ENCODE measurements around the gene IFT122.

IFT122 gene

GRCh38 chr3:129412542-129413198 lies 27.4 kb upstream of the IFT122 start:
- no peak for TF ChIP-seq TCF12 (IDR thresholded peaks at IDR 0.05; ENCODE audit: low read depth)
- TF ChIP-seq, protein P1, sequence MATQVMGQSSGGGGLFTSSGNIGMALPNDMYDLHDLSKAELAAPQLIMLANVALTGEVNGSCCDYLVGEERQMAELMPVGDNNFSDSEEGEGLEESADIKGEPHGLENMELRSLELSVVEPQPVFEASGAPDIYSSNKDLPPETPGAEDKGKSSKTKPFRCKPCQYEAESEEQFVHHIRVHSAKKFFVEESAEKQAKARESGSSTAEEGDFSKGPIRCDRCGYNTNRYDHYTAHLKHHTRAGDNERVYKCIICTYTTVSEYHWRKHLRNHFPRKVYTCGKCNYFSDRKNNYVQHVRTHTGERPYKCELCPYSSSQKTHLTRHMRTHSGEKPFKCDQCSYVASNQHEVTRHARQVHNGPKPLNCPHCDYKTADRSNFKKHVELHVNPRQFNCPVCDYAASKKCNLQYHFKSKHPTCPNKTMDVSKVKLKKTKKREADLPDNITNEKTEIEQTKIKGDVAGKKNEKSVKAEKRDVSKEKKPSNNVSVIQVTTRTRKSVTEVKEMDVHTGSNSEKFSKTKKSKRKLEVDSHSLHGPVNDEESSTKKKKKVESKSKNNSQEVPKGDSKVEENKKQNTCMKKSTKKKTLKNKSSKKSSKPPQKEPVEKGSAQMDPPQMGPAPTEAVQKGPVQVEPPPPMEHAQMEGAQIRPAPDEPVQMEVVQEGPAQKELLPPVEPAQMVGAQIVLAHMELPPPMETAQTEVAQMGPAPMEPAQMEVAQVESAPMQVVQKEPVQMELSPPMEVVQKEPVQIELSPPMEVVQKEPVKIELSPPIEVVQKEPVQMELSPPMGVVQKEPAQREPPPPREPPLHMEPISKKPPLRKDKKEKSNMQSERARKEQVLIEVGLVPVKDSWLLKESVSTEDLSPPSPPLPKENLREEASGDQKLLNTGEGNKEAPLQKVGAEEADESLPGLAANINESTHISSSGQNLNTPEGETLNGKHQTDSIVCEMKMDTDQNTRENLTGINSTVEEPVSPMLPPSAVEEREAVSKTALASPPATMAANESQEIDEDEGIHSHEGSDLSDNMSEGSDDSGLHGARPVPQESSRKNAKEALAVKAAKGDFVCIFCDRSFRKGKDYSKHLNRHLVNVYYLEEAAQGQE (IDR thresholded peaks at IDR 0.05; ENCODE audit: low read depth) = no peak
- no peak for TF ChIP-seq NFIC (IDR thresholded peaks at IDR 0.05)
- TF ChIP-seq ZBTB7A (IDR thresholded peaks at IDR 0.05; ENCODE audit: low read depth) = no peak
- no peak for TF ChIP-seq RAD21 (IDR thresholded peaks at IDR 0.05; ENCODE audit: low read depth)
- no peak for TF ChIP-seq CEBPB (IDR thresholded peaks at IDR 0.05)

- no peak for TF ChIP-seq RAD21 (IDR thresholded peaks at IDR 0.05; ENCODE audit: low read depth)
- TF ChIP-seq EP300 (IDR thresholded peaks at IDR 0.05; ENCODE audit: borderline replicate concordance) = no peak
- no peak for TF ChIP-seq YY1 (IDR thresholded peaks at IDR 0.05; ENCODE audit: low read depth)
- TF ChIP-seq, protein P2, sequence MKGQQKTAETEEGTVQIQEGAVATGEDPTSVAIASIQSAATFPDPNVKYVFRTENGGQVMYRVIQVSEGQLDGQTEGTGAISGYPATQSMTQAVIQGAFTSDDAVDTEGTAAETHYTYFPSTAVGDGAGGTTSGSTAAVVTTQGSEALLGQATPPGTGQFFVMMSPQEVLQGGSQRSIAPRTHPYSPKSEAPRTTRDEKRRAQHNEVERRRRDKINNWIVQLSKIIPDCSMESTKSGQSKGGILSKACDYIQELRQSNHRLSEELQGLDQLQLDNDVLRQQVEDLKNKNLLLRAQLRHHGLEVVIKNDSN (IDR thresholded peaks at IDR 0.05) = no peak
- TF ChIP-seq, protein P1 (IDR thresholded peaks at IDR 0.05; ENCODE audit: low read depth) = no peak
- TF ChIP-seq FOXM1 (IDR thresholded peaks at IDR 0.05; ENCODE audit: borderline replicate concordance, low read depth) = no peak
- TF ChIP-seq CEBPB (IDR thresholded peaks at IDR 0.05) = no peak
- no peak for TF ChIP-seq MAX (IDR thresholded peaks at IDR 0.05)
- no peak for TF ChIP-seq ZBTB7A (IDR thresholded peaks at IDR 0.05; ENCODE audit: low read depth)
- TF ChIP-seq TCF12 (IDR thresholded peaks at IDR 0.05; ENCODE audit: low read depth) = no peak
- TF ChIP-seq TAF1 (IDR thresholded peaks at IDR 0.05; ENCODE audit: low read depth) = no peak
- no peak for TF ChIP-seq EGR1 (IDR thresholded peaks at IDR 0.05)
- TF ChIP-seq TEAD4 (IDR thresholded peaks at IDR 0.05) = no peak
- TF ChIP-seq CREB1 (IDR thresholded peaks at IDR 0.05; ENCODE audit: low read depth) = no peak
Measured at GRCh38 chr3:129413687-129414506, 26.1 kb upstream of the IFT122 start.

- no peak for TF ChIP-seq CEBPB (IDR thresholded peaks at IDR 0.05)
- TF ChIP-seq TEAD4 (IDR thresholded peaks at IDR 0.05) = no peak
- no peak for TF ChIP-seq YY1 (IDR thresholded peaks at IDR 0.05; ENCODE audit: low read depth)
- no peak for TF ChIP-seq EGR1 (IDR thresholded peaks at IDR 0.05)
- TF ChIP-seq NFIC (IDR thresholded peaks at IDR 0.05) = no peak
- TF ChIP-seq FOXM1 (IDR thresholded peaks at IDR 0.05; ENCODE audit: borderline replicate concordance, low read depth) = no peak
- TF ChIP-seq TAF1 (IDR thresholded peaks at IDR 0.05; ENCODE audit: low read depth) = no peak
- no peak for TF ChIP-seq EP300 (IDR thresholded peaks at IDR 0.05; ENCODE audit: borderline replicate concordance)
Measured at GRCh38 chr3:129415378-129415777, 24.6 kb upstream of the IFT122 start.

- TF ChIP-seq FOXM1 (IDR thresholded peaks at IDR 0.05; ENCODE audit: borderline replicate concordance, low read depth) (no peak), TEAD4 (IDR thresholded peaks at IDR 0.05) (no peak), RAD21 (IDR thresholded peaks at IDR 0.05; ENCODE audit: low read depth) (no peak), MAX (IDR thresholded peaks at IDR 0.05) (no peak), TAF1 (IDR thresholded peaks at IDR 0.05; ENCODE audit: low read depth) (no peak), TCF12 (IDR thresholded peaks at IDR 0.05; ENCODE audit: low read depth) (no peak)
Measured at GRCh38 chr3:129415830-129416229, 24.2 kb upstream of the IFT122 start.

- TF ChIP-seq CEBPB (IDR thresholded peaks at IDR 0.05) = no peak
- TF ChIP-seq CREB1 (IDR thresholded peaks at IDR 0.05; ENCODE audit: low read depth) = no peak
- no peak for TF ChIP-seq TAF1 (IDR thresholded peaks at IDR 0.05; ENCODE audit: low read depth)
- no peak for TF ChIP-seq YY1 (IDR thresholded peaks at IDR 0.05; ENCODE audit: low read depth)
- TF ChIP-seq MAX (IDR thresholded peaks at IDR 0.05) = no peak
- no peak for TF ChIP-seq RAD21 (IDR thresholded peaks at IDR 0.05; ENCODE audit: low read depth)
- no peak for TF ChIP-seq NFIC (IDR thresholded peaks at IDR 0.05)
- TF ChIP-seq, protein P1 (IDR thresholded peaks at IDR 0.05; ENCODE audit: low read depth) = no peak
Measured at GRCh38 chr3:129416415-129416814, 23.6 kb upstream of the IFT122 start.

All from Ishikawa (cell line).